GM10248 (cell line): Measurements from ENCODE around the gene TSPEAR.

Experiments
- CTCF ChIA-PET: fragments of 300-600 bp; sonication (Branson Sonifier 250); formaldehyde crosslinking; extraction: SDS; loops from one replicate; lab custom pipeline; 2021; ENCODE audit warnings: antibody characterized with exemption; lab: Yijun Ruan, JAX
- POLR2A ChIA-PET: fragments of 350-650 bp; sonication (Branson Sonifier 250); formaldehyde crosslinking; extraction: SDS; loops from one replicate; lab custom pipeline; 2020; ENCODE audit warnings: antibody characterized with exemption; lab: Yijun Ruan, JAX
- DNase-seq: peaks from one replicate; pipeline ENCODE4 v3.0.0; 2012; ENCODE audit errors: extremely low spot score
- CTCF ChIP-seq: IDR thresholded peaks from 2 replicates; pipeline ENCODE4 v1.5.1; 2012; ENCODE audit warnings: mild to moderate bottlenecking, low read depth; ENCODE audit errors: extremely low read depth, missing control alignments, control extremely low read depth

Gene TSPEAR

GRCh38 chr21:44716984-44717383 lies 5.6 kb upstream of the TSPEAR start:
- CTCF ChIA-PET, result no interaction called here
- POLR2A ChIA-PET, result no interaction called here
- TF ChIP-seq CTCF, result no peak
- DNase-seq, result no peak

- ChIA-PET CTCF (interaction anchor here (0.7 kb wide), 1 partner anchor 16 kb away, joined by 3 read pairs; no protein-coding TSS in a partner anchor), POLR2A (no interaction called here)
- no peak for DNase-seq
- no peak for TF ChIP-seq CTCF
Observed at GRCh38 chr21:44714905-44715304, 3.5 kb upstream of the TSPEAR start.

- ChIA-PET POLR2A (no interaction called here), CTCF (interaction anchor here (0.9 kb wide), 1 partner anchor 21 kb away, joined by 3 read pairs; no protein-coding TSS in a partner anchor)
- DNase-seq, result no peak
- no peak for TF ChIP-seq CTCF
Observed at GRCh38 chr21:44713846-44714245, 2.5 kb upstream of the TSPEAR start.

GRCh38 chr21:44713130-44713529 lies 1.8 kb upstream of the TSPEAR start:
- ChIA-PET CTCF (interaction anchor here (0.9 to 1.1 kb wide), 2 partner anchors 21 to 80 kb away, joined by 3 read pairs; no protein-coding TSS in a partner anchor), POLR2A (no interaction called here)
- no peak for DNase-seq
- TF ChIP-seq CTCF, result no peak

GRCh38 chr21:44712203-44713028 lies 1.0 kb upstream of the TSPEAR start:
- ChIA-PET CTCF (interaction anchor here (1.1 kb wide), 1 partner anchor 81 kb away, joined by 3 read pairs; no protein-coding TSS in a partner anchor), POLR2A (no interaction called here)
- no peak for DNase-seq
- no peak for TF ChIP-seq CTCF

GRCh38 chr21:44710756-44711326 lies 531 bp downstream of the TSPEAR start:
- no peak for TF ChIP-seq CTCF
- DNase-seq, result no peak
- POLR2A ChIA-PET, result no interaction called here
- CTCF ChIA-PET, result interaction anchor here (1.3 kb wide), 1 partner anchor 25 kb away, joined by 4 read pairs; no protein-coding TSS in a partner anchor
